Activated naive CD4-positive, alpha-beta T cell treated with anti-CD3 and anti-CD28 coated beads, Interleukin-2, amount 50 U/mL, for 24 hours (primary cell): Measurements from ENCODE around the gene GULP1.

Experiments used
- H3K27ac Mint-ChIP-seq: one replicate; pipeline ENCODE4 v1.8.0; 2021; ENCODE audit warnings: mild to moderate bottlenecking, mixed read lengths
- H3K27me3 Mint-ChIP-seq: one replicate; pipeline ENCODE4 v1.8.0; 2021; ENCODE audit warnings: mixed read lengths
- H3K36me3 Mint-ChIP-seq: one replicate; pipeline ENCODE4 v1.8.0; 2021; ENCODE audit warnings: mixed read lengths
- H3K4me1 Mint-ChIP-seq: one replicate; pipeline ENCODE4 v1.8.0; 2021; ENCODE audit warnings: mixed read lengths
- H3K4me3 Mint-ChIP-seq: one replicate; pipeline ENCODE4 v1.8.0; 2021; ENCODE audit warnings: mild to moderate bottlenecking, mixed read lengths
- H3K9me3 Mint-ChIP-seq: one replicate; pipeline ENCODE4 v1.8.0; 2021; ENCODE audit warnings: mixed read lengths

The GULP1 gene

DNA sequence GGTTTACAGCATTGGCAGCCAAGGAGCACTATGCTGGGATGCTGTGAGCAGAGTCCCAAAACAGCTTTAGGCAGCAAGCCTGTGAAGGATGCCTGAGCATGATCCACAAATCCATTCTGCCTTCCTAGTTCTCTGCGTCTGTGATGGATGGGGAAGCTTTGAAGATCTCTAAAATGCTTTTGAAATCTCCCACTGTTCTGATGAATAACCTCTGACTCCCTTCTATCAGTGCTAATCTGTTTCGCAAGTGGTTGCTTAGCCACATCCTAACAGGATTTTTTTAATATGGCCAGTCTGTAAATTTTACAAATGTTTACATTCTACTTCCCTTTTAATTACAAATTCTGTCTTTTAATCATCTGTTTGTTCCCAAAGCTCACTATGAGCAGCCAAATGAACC lies 319.2 kb downstream of the GULP1 start:
- Mint-ChIP-seq H3K36me3 (no peaks in the 10 kb centered on the region), H3K9me3 (no peaks in the 10 kb centered on the region), H3K4me1 (no peaks in the 10 kb centered on the region), H3K4me3 (no peak overlapping the region), H3K27me3 (no peaks in the 10 kb centered on the region), H3K27ac (no peak overlapping the region)

DNA sequence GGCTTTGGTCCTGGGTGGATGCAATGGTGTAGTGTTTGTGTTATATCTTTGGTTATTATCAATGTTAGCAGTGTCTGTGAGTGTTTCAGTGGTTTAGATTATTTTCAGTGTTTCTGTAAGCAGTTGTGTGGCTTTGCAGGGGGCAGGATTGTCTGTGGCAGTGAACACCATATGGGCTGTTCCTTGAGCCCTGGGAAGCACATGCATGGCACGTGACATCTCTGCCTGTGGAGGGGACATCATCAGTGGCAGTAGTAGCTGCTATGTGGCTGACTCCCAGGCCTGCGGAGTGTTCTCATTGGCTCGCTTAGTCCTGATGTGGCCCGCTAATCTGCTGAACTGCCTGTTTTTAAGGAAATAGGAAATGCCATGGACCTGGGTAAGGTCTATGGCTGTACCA lies 327.5 kb downstream of the GULP1 start:
- Mint-ChIP-seq H3K9me3 (no peaks in the 10 kb centered on the region), H3K27ac (no peak overlapping the region), H3K4me3 (no peak overlapping the region), H3K27me3 (no peaks in the 10 kb centered on the region), H3K36me3 (no peaks in the 10 kb centered on the region), H3K4me1 (no peaks in the 10 kb centered on the region)

DNA sequence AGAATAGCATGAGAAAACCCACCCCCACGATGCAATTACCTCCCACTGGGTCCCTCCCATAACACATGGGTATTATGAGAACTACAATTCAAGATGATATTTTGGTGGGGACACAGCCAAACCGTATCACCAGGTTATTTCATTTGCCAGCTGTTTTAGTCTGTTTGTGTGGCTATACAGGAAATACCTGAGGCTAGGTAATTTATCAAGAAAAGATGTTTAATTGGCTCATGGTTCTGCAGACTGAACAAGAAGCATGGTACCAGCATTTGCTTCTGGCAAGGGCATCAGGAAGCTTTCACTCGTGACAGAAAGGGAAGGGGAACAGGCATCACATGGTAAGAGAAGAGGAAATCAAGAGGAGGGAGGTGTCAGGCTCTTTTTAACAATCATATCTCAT lies 329.2 kb downstream of the GULP1 start:
- Mint-ChIP-seq H3K36me3 (no peaks in the 10 kb centered on the region), H3K9me3 (no peaks in the 10 kb centered on the region), H3K27ac (no peak overlapping the region), H3K27me3 (no peaks in the 10 kb centered on the region), H3K4me1 (no peaks in the 10 kb centered on the region), H3K4me3 (no peak overlapping the region)

DNA sequence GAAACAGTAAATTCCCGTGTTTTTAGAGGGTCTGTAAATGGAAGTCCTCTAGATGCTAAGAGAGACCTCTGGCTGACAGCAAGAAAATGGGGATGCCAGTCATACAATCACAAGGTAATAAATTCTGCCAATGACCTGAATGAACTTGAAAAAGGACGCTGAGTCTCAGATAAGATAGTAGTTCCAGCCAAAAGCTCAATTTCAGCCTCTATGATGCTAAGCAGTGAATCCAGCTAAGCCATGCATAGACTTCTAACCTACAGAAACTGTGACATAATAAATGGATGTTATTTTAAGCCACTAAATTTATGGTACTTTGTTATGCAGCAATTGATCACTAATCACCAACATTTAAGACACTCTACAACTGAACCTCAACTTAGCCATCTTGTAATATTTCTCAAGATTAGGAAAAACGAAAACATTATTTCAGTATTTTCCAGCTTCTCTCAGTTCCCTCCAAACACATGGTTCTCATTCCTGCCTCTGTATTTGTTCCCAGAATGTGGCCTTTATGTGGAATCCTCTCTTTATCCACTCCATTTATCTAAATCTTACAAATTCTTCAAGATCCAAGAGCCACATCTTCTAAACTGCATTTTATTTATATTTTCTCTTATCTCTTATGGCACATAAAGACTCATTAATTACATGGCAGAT lies 331.1 kb downstream of the GULP1 start:
- Mint-ChIP-seq H3K36me3 (no peaks in the 10 kb centered on the region), H3K4me1 (no peaks in the 10 kb centered on the region)

DNA sequence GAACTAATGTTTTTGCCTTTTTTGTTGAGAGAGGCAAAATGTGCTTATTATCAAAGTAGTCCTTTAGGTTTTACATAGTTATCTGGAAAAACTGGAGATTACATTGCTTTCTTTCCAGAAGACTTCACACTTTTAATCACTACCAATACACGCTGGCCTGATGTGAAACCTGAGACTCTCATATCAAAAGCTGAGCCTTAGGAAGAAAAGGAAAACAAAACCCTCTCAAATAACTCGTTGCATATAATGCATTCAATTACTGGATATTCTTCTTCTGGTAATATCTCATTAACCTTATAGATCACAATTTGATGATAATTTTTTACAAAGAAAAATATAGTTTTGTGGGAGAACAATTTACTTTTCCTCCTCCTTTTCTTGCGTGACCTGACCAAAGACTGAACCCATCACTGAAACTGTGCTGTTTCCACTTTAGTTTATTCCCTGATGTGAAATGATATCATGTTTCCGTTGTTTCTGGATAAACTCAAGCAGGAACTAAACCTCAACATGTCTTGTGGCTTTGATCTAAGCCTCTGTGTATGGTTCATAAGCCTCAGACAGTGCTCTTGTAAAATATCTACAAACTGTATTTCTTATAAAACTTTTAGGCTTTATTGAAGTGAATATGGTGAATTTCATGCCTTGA lies 332.4 kb downstream of the GULP1 start:
- Mint-ChIP-seq H3K36me3 (no peaks in the 10 kb centered on the region), H3K9me3 (no peaks in the 10 kb centered on the region)

More for the DNA sequence above, 331.1 kb downstream of the GULP1 start:
- Mint-ChIP-seq H3K9me3 (no peaks in the 10 kb centered on the region), H3K27ac (no peak overlapping the region), H3K27me3 (no peaks in the 10 kb centered on the region), H3K4me3 (no peak overlapping the region)

DNA sequence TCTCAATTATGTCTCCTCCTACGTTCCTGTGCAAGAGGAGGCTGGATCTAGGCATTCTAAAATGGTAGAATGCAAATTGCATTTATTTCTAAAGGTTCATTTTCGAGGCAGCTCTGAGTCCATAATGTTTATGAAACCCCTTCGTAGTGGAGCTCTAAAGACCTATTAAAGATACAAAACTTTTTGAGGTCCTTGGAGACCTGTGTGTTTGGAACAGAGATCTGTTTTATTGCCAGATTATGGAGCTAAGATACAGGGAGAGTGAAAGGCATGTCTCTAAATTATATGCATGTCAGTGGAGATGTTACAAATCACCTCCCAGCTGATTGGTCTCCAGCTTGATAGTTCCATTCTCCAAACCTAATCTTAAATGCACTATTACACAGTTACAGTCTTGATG lies 335.8 kb downstream of the GULP1 start:
- no peaks in the 10 kb centered on the region for H3K36me3 Mint-ChIP-seq
- H3K27ac Mint-ChIP-seq, result no peak overlapping the region
- no peak overlapping the region for H3K4me3 Mint-ChIP-seq
- no peaks in the 10 kb centered on the region for H3K4me1 Mint-ChIP-seq
- no peaks in the 10 kb centered on the region for H3K27me3 Mint-ChIP-seq
- H3K9me3 Mint-ChIP-seq, result no peaks in the 10 kb centered on the region

More for the DNA sequence above, 332.4 kb downstream of the GULP1 start:
- Mint-ChIP-seq H3K27me3 (no peaks in the 10 kb centered on the region), H3K4me3 (no peak overlapping the region), H3K4me1 (no peaks in the 10 kb centered on the region), H3K27ac (no peak overlapping the region)

DNA sequence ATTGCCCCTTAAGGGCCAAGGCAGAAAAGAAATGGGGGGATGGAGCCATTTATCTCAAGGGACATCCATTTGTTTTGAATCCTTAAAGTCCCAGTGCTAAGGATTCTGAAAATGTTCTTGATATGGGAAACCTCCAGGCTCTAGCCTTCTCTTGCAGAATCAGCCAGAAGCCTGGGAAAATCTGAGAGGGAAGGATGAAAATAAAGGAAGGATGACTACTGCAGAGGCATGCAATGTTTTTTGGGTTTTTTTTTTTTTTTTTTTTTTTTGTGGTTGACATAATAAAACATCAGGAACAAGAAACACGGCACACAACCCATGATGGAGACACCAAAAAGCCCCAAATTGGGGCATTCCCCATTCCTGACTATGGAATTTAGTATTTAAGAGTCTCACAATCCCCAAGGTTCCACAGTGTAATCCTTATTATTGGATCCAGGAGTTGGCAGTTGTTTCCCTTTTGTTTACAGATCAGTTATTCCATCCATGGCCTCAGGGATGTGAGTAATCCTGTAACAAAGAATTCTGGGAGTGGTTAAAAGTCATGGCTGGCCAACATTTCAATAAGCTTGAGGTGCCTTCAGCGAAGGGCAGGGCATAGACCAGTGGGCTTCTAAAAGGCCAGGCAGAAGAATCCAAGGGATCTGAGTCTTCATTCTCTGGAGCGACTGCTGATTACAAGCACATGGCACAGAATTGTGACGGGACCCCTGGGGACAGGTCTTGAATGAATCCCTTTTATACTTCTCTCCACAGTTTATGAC lies 337.5 kb downstream of the GULP1 start:
- Mint-ChIP-seq H3K4me1 (no peaks in the 10 kb centered on the region), H3K27ac (no peak overlapping the region), H3K9me3 (no peaks in the 10 kb centered on the region), H3K4me3 (no peak overlapping the region), H3K36me3 (no peaks in the 10 kb centered on the region), H3K27me3 (no peaks in the 10 kb centered on the region)

DNA sequence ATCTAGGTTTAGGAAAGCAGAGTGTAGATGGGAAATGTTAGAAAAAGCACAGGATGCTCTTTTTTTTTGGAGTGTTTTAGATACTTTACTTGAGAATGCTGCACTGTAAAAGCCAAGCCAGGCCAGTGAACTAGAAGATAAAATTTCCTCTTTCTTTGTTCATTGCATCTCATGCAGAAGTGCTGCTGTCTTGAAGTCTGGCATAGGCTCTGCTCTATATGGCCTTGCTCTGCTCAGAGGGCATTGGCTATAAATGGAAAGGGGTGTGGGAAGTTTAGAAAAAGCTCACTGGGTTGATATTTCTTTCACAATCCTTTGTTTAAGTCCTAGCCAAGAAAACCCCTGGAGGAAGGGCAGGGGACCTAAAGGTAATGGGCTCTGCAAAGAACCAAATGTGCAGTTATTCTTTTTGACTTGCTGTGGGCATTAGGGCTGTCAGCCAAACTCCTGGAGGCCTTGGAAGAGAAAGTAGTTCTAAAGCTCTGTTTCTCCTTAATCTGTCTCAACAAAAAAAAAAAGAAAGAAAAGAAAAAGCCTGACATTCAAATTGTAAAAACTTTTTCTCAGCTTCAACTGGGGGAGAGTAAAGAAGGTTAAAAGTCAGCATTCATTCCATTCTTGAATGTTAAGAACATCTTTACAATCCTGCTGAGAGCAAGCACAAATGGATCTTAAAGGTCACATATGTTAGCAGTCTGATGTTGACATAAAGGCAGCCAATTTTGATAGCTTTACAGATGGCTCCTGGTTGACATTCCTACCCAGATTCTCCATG lies 338.3 kb downstream of the GULP1 start:
- Mint-ChIP-seq H3K27ac (no peak overlapping the region), H3K4me1 (no peaks in the 10 kb centered on the region), H3K36me3 (no peaks in the 10 kb centered on the region), H3K4me3 (no peak overlapping the region), H3K9me3 (no peaks in the 10 kb centered on the region), H3K27me3 (no peaks in the 10 kb centered on the region)

DNA sequence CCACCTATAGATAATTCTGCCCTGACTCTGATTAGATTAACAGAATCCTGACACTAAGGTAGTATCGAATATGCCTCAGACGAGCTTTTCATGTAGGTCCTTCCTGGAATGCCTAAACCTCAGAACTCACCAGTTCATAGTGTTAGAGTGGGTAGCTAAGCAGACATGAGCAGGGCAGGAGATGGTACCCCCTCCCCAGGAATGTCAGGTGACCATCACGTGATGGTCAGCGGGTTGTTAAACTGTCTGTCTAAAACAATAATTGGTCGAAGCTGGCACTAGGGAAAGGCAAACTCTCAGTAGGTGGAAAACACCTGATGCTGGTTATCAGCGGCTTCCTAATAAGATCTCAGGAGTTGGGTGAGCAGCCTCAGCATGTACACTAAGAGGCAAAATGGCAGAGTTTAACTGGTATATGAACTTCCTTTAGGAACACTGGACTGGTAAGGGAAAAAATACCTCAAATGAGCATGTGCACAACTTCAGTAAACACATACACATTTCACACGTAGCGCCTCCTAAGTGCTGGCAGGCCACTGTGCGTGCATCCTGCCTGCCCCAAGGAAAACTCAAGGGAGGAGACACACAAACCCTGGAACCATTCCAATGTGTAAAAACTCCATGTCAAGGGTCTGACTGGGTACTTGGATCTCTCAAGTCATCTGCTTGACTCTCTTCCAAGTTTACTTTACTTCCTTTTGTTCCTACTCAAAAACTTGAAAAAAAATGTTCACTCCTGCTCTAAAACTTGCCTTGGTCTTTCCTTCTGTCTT lies 339.5 kb downstream of the GULP1 start:
- Mint-ChIP-seq H3K27me3 (no peaks in the 10 kb centered on the region), H3K36me3 (no peaks in the 10 kb centered on the region), H3K4me3 (no peak overlapping the region), H3K9me3 (no peaks in the 10 kb centered on the region), H3K4me1 (no peaks in the 10 kb centered on the region), H3K27ac (no peak overlapping the region)

DNA sequence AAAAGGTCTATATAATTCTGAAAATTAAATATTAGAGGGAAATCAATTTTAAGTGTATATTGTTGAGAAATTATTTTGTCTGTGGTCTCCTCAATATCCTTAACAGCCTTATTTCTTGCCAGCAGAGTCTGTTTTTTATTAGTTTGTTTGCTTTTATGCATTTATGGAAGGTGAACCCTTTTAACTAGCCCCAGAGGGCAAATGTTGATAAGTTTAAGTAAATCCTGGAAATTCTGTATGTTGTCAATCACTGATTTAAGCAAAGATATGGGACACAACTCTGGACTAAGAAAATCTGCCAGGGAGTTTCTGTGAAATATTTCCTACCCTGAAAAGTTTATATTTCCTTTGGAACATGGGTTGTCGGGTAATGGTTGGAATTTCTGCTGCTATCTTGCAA lies 343.0 kb downstream of the GULP1 start:
- Mint-ChIP-seq H3K27me3 (no peaks in the 10 kb centered on the region), H3K4me3 (no peak overlapping the region)

More for the DNA sequence above, 343.0 kb downstream of the GULP1 start:
- Mint-ChIP-seq H3K36me3 (no peaks in the 10 kb centered on the region), H3K9me3 (no peaks in the 10 kb centered on the region), H3K4me1 (no peaks in the 10 kb centered on the region), H3K27ac (no peak overlapping the region)
